ENCODE measurements around the gene PACC1.

DNA sequence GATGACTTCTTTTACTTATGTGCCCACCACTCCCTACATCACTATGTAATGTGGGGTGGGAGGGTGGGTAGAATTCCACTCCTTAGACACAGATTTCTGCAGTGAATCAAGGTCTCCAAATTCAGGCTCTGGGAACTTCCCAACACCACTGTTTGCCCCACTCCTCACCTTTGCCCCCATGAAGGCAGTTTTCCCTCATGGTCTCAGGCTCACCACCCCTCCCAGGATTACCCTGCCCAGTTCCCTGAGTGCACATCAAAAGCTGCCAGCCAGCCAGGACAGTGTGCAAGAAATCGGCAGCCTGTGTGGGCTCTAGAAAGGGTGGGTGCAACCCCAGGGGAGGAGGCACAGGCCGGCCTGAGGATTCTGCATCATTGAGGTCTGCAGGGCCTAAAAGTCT is 32.8 kb upstream of the PACC1 start:
- TF ChIP-seq, protein P1, sequence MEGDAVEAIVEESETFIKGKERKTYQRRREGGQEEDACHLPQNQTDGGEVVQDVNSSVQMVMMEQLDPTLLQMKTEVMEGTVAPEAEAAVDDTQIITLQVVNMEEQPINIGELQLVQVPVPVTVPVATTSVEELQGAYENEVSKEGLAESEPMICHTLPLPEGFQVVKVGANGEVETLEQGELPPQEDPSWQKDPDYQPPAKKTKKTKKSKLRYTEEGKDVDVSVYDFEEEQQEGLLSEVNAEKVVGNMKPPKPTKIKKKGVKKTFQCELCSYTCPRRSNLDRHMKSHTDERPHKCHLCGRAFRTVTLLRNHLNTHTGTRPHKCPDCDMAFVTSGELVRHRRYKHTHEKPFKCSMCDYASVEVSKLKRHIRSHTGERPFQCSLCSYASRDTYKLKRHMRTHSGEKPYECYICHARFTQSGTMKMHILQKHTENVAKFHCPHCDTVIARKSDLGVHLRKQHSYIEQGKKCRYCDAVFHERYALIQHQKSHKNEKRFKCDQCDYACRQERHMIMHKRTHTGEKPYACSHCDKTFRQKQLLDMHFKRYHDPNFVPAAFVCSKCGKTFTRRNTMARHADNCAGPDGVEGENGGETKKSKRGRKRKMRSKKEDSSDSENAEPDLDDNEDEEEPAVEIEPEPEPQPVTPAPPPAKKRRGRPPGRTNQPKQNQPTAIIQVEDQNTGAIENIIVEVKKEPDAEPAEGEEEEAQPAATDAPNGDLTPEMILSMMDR (IDR thresholded peaks at IDR 0.05 in 8 of 11, conservative IDR thresholded peaks at IDR 0.05 in 3 of 11) = no peak
- TF ChIP-seq POLR2AphosphoS5 (IDR thresholded peaks at IDR 0.05) = no peak
